GM12874 (cell line): Measurements from ENCODE around the gene ITGB7.

Experiments
- TF ChIP-seq, protein P1 (sequence below): IDR thresholded peaks from 2 replicates; pipeline ENCODE4 v1.5.1; 2011; ENCODE audit warnings: low read depth, mild to moderate bottlenecking, control low read depth, low read length, moderate library complexity; ENCODE audit not compliant: insufficient read depth

The ITGB7 gene

DNA sequence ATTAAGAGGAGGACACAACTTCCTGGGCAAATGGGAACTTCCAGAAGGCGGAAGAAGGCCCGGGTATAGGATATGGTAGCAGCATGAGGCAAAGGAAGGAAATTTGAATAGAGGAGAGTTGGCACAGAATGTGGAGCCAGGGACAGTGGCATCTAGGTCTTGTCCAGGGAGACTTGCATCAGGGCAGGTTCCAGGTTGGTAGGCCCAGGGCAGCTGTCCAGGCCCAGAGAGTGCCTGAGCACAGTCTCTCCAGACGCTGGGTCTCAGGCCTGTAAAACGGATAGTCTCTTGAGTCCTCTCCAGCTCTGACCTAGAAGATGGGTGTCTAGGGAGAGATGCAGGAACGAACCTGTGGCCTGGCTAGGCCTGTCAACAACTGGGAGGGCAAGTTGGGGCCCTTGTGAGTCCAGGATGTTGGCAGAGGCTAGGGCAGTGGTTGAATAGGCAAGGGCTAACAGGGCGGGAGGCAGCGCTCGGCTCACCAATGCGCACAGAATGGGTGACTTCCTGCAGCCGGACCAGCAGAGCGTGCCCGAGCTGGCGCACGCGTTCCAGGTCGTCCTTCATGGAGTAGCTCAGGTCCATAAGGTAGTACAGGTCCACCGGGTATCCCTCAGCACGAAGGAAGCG lies 9.9 kb downstream of the ITGB7 start:
- TF ChIP-seq, protein P1, sequence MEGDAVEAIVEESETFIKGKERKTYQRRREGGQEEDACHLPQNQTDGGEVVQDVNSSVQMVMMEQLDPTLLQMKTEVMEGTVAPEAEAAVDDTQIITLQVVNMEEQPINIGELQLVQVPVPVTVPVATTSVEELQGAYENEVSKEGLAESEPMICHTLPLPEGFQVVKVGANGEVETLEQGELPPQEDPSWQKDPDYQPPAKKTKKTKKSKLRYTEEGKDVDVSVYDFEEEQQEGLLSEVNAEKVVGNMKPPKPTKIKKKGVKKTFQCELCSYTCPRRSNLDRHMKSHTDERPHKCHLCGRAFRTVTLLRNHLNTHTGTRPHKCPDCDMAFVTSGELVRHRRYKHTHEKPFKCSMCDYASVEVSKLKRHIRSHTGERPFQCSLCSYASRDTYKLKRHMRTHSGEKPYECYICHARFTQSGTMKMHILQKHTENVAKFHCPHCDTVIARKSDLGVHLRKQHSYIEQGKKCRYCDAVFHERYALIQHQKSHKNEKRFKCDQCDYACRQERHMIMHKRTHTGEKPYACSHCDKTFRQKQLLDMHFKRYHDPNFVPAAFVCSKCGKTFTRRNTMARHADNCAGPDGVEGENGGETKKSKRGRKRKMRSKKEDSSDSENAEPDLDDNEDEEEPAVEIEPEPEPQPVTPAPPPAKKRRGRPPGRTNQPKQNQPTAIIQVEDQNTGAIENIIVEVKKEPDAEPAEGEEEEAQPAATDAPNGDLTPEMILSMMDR = no peak

- TF ChIP-seq, protein P1 = no peak
Observed at GRCh38 chr12:53196486-53196885, 10.6 kb downstream of the ITGB7 start.

- TF ChIP-seq, protein P1 = no peak
Observed at GRCh38 chr12:53195516-53196420, 11.3 kb downstream of the ITGB7 start.

- TF ChIP-seq, protein P1 = no peak
Observed at GRCh38 chr12:53194973-53195372, 12.1 kb downstream of the ITGB7 start.

DNA sequence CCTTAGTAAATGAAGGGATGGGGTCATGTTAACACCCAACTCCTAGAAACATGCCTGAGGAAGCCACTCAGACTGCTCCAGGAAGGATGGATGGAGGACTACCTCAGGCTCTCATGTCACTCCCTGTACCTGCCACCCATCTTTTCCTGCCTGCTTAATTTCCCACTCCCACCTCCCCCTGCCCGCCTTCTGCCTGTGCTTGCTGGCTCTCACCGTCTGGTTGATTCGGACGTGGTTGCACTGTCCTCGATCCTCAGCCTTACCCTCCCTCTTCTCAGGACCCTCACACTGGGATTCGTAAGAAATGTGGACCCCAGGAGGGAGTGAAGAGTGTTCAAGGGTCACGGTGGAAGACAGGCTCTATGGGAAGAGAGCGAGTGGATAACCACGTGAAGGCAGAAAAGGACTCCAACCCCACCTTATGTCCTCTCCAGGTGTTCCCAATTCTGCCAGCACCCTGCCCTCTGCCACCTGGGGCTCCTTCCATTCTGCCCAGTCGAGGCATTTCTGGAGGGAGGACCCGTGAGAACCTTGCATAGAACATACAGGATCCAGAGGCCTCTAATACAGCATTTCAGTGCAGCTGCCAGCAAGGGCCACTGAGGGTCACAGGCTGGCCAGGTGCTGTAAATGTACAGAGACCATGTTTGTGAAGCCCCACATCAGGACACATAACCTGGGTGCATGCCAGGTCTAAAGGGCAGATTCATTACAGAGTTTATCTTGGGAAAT lies 12.9 kb downstream of the ITGB7 start:
- TF ChIP-seq, protein P1 = no peak

GRCh38 chr12:53193040-53193439 lies 14.0 kb downstream of the ITGB7 start:
- TF ChIP-seq, protein P1 = no peak

DNA sequence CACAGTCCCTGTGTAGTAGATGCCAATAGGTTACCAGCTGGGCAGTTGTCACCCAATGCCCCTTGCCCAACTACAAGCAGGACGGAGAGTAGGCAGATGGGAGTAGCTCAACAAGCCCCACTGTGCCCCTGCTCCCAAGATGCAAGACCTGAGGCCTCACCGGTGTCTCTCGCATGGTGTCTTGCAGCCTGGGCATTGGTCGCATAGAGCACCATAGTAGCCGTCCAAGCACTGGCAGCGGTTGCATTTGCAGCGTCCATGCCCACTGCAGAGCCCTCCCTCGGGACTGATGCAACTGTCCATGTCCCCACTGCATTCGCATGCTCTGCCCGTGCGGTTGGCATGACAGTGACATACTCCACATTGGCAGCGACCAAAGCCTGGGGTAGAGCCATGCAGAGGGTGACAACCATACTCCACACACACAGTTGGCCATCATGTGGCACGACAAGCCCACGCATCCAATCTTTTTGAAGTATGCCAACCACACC lies 14.5 kb downstream of the ITGB7 start:
- TF ChIP-seq, protein P1 = no peak
